Smooth muscle cell (in vitro differentiated cells): ENCODE data around the gene MBLAC1. TPM values are rescaled to one million over a fixed set of nuclear protein-coding genes. Genes with fewer than 3 reads are reported as not detected.

Experiments
- DNase-seq: peaks from one replicate; lab custom pipeline; 2025; ENCODE audit not compliant: unreplicated experiment; lab: John Stamatoyannopoulos, UW
- H2AFZ ChIP-seq: fragments of 200-600 bp; sonication (generic); 2 replicates; pipeline ENCODE4 v1.6.0; 2016; ENCODE audit warnings: antibody characterized with exemption, low read depth, mild to moderate bottlenecking
- H3F3A ChIP-seq: fragments of 200-600 bp; sonication (generic); 2 replicates; pipeline ENCODE4 v1.6.0; 2017; ENCODE audit warnings: antibody characterized with exemption, low read depth
- H3K27ac ChIP-seq: fragments of 200-600 bp; sonication (generic); 2 replicates; pipeline ENCODE4 v1.5.1; 2016; ENCODE audit warnings: low read depth, mild to moderate bottlenecking
- H3K27me3 ChIP-seq: fragments of 200-600 bp; sonication (generic); 2 replicates; pipeline ENCODE4 v1.6.1; 2016; ENCODE audit warnings: low read depth, mild to moderate bottlenecking
- H3K36me3 ChIP-seq: fragments of 200-600 bp; sonication (generic); 2 replicates; pipeline ENCODE4 v1.5.1; 2016; ENCODE audit warnings: low read depth
- H3K4me1 ChIP-seq: fragments of 200-600 bp; sonication (generic); 2 replicates; pipeline ENCODE4 v1.5.1; 2016; ENCODE audit warnings: low read depth
- H3K4me2 ChIP-seq: fragments of 200-600 bp; sonication (generic); 2 replicates; pipeline ENCODE4 v1.6.0; 2016; ENCODE audit warnings: mild to moderate bottlenecking
- H3K4me3 ChIP-seq: fragments of 200-600 bp; sonication (generic); 2 replicates; pipeline ENCODE4 v1.5.1; 2016; ENCODE audit warnings: mild to moderate bottlenecking
- H3K79me2 ChIP-seq: fragments of 200-600 bp; sonication (generic); 2 replicates; pipeline ENCODE4 v1.6.0; 2016; ENCODE audit warnings: low read depth, mild to moderate bottlenecking
- H3K9ac ChIP-seq: fragments of 200-600 bp; sonication (generic); 2 replicates; pipeline ENCODE4 v1.6.0; 2016; ENCODE audit warnings: low read depth
- H3K9me3 ChIP-seq: fragments of 200-600 bp; sonication (generic); replicated peaks from 2 replicates; pipeline ENCODE4 v1.5.1; 2016; ENCODE audit warnings: low read depth
- H4K20me1 ChIP-seq: fragments of 200-600 bp; sonication (generic); 2 replicates; pipeline ENCODE4 v1.6.0; 2016; ENCODE audit warnings: low read depth
- CTCF ChIP-seq: fragments of 200-600 bp; sonication (generic); IDR thresholded peaks from 2 replicates; pipeline ENCODE4 v1.5.1; 2017; ENCODE audit warnings: borderline replicate concordance, mild to moderate bottlenecking, antibody characterized with exemption; ENCODE audit not compliant: insufficient read depth, poor library complexity, severe bottlenecking
- WGBS: methylation state at CpG from one replicate; pipeline ENCODE4 v1.1.7; 2016; ENCODE audit warnings: low lambda C conversion rate; 5-methylcytosine and 5-hydroxymethylcytosine counted together
- polyA plus RNA-seq: library from polyadenylated mRNA; unstranded; fragments of >200 nt; fragmentation: Nextera tagmentation; extraction: Ambion mirVana; gene quantifications from 2 replicates; pipeline ENCODE4 v1.2.1, GENCODE V29; 2016
- total RNA-seq: library from RNA; depleted of rRNA; stranded (reverse); fragments of >200 nt; gene quantifications from 2 replicates; pipeline ENCODE4 v1.2.3, GENCODE V29; 2014

Gene MBLAC1
- total and polyA plus RNA-seq, 2 experiments from 2014 or later: 0.76 to 2.3 TPM

- Histone ChIP-seq H3K4me2 (peak overlapping the region; percentile 81), H3K79me2 (no peaks in the 10 kb centered on the region), H3K4me3 (peak overlapping the region; percentile 59), H3K36me3 (no peaks in the 10 kb centered on the region), H3K9me3 (no peaks in the 10 kb centered on the region), H3K27ac (no peak overlapping the region), H3K9ac (no peak overlapping the region), H2AFZ (peak overlapping the region; percentile 16), H3K27me3 (peaks cover 20% of the 10 kb centered on the region), H3K4me1 (peaks cover 8% of the 10 kb centered on the region), H3F3A (peaks cover 4% of the 10 kb centered on the region), H4K20me1 (no peaks in the 10 kb centered on the region)
- no peak for TF ChIP-seq CTCF
- WGBS: 54% methylated on average over 14 of the region's 14 CpGs
- no peak for DNase-seq
Observed at GRCh38 chr7:100166970-100167911, 40.5 kb downstream of the MBLAC1 start.

GRCh38 chr7:100167912-100168323 is 41.2 kb downstream of the MBLAC1 start:
- Histone ChIP-seq H3K4me2 (peak overlapping the region; percentile 81), H3K4me3 (peak overlapping the region; percentile 59), H3K79me2 (no peaks in the 10 kb centered on the region), H4K20me1 (no peaks in the 10 kb centered on the region), H3K36me3 (no peaks in the 10 kb centered on the region), H3K27me3 (peaks cover 23% of the 10 kb centered on the region), H3K4me1 (peaks cover 8% of the 10 kb centered on the region), H2AFZ (peak overlapping the region; percentile 16), H3K9ac (no peak overlapping the region), H3F3A (peaks cover 4% of the 10 kb centered on the region), H3K9me3 (no peaks in the 10 kb centered on the region), H3K27ac (no peak overlapping the region)
- 6% methylated on average over 11 of the region's 11 CpGs for WGBS
- TF ChIP-seq CTCF: no peak
- DNase-seq: no peak

GRCh38 chr7:100169147-100169850 is 42.5 kb downstream of the MBLAC1 start:
- no peak for TF ChIP-seq CTCF

More at GRCh38 chr7:100169147-100169850, 42.5 kb downstream of the MBLAC1 start:
- peaks cover 4% of the 10 kb centered on the region for H3F3A ChIP-seq
- H4K20me1 ChIP-seq: no peaks in the 10 kb centered on the region
- no peak overlapping the region for H2AFZ ChIP-seq
- H3K9me3 ChIP-seq: no peaks in the 10 kb centered on the region
- H3K79me2 ChIP-seq: no peaks in the 10 kb centered on the region
- H3K27me3 ChIP-seq: peaks cover 23% of the 10 kb centered on the region
- 93% methylated on average over 11 of the region's 11 CpGs for WGBS
- no peak overlapping the region for H3K27ac ChIP-seq
- H3K9ac ChIP-seq: no peak overlapping the region
- no peak for DNase-seq
- no peak overlapping the region for H3K4me2 ChIP-seq
- no peaks in the 10 kb centered on the region for H3K36me3 ChIP-seq
- peaks cover 8% of the 10 kb centered on the region for H3K4me1 ChIP-seq
- H3K4me3 ChIP-seq: no peak overlapping the region
